HCT116 (cell line): Measurements from ENCODE around the gene PIGP. TPM values are rescaled to one million over a fixed set of nuclear protein-coding genes. Genes with fewer than 3 reads are reported as not detected.

Experiments
- ATAC-seq: fragments of 200-7000 bp; cut with Tn5 transposase; 2 replicates; pipeline ENCODE4 v1.9.1; 2020; ENCODE audit warnings: mild to moderate bottlenecking, moderate library complexity
- BruUV-seq: library from RNA; stranded (reverse); fragments of 400-500 nt; replicated peaks from 2 replicates; lab custom pipeline; 2021; lab: Mats Ljungman, UMichigan
- CTCF ChIA-PET: fragments of 300-600 bp; sonication (Branson Sonifier 250); formaldehyde crosslinking; loops from one replicate; lab custom pipeline; 2021; ENCODE audit warnings: antibody characterized with exemption; lab: Charles Lee
- POLR2A ChIA-PET: fragments of 300-600, 350-600 bp; sonication (Branson Sonifier 250); formaldehyde crosslinking; loops from one replicate; lab custom pipeline; 2021; ENCODE audit warnings: antibody characterized with exemption; lab: Charles Lee
- RAD21 ChIA-PET, 2 experiments: fragments of 300-600 bp; sonication (Branson Sonifier 250); formaldehyde crosslinking; loops; one replicate each; lab custom pipeline; 2023; ENCODE audit warnings: low total read pairs in 2 of 2; ENCODE audit not compliant: uncharacterized antibody in 2 of 2, unreplicated experiment in 2 of 2, low non-redundant PET in 1 of 2; lab: Charles Lee
- DNase-seq: peaks from one replicate; pipeline ENCODE4 v3.0.0-alpha.2; 2010; ENCODE audit warnings: low read depth, low spot score
- H2AFZ ChIP-seq: fragments of 200-600 bp; shearing (Covaris generic), sonication (generic); 2 replicates; pipeline ENCODE4 v1.6.1; 2017; ENCODE audit warnings: low read depth, mixed run types, mixed read lengths, antibody characterized with exemption, low read length; ENCODE audit not compliant: poor library complexity, severe bottlenecking
- H3K27ac ChIP-seq: 2 replicates; pipeline ENCODE4 v1.5.1; 2012; ENCODE audit warnings: low read depth, low read length
- H3K27me3 ChIP-seq: fragments of 200-600 bp; sonication (generic); 2 replicates; pipeline ENCODE4 v1.6.1; 2016; ENCODE audit warnings: mixed run types, low read length, mixed read lengths; ENCODE audit not compliant: insufficient read depth
- H3K36me3 ChIP-seq, 2 experiments: fragments of 200-500 bp in 1 of 2; fragments of 200-600 bp in 1 of 2; sonication (Bioruptor generic) in 1 of 2; sonication (generic) in 1 of 2; 2 replicates each; pipeline versions ENCODE4 v1.5.1 to v1.6.1; 2014 to 2016; ENCODE audit warnings: low read length in 2 of 2, inconsistent platforms in 1 of 2, mixed read lengths in 1 of 2, mixed run types in 1 of 2; ENCODE audit not compliant: insufficient read depth in 2 of 2, control insufficient read depth in 1 of 2
- H3K4me1 ChIP-seq, 2 experiments: fragments of 200-600 bp in 1 of 2; sonication (generic) in 1 of 2; 2 replicates each; pipeline versions ENCODE4 v1.5.1 to v1.6.1; 2012 to 2017; ENCODE audit warnings: low read length in 2 of 2, inconsistent platforms in 1 of 2, mild to moderate bottlenecking in 1 of 2, mixed read lengths in 1 of 2, mixed run types in 1 of 2, moderate library complexity in 1 of 2; ENCODE audit not compliant: insufficient read depth in 2 of 2, control insufficient read depth in 1 of 2
- H3K4me2 ChIP-seq: fragments of 200-600 bp; sonication (generic); 2 replicates; pipeline ENCODE4 v1.6.1; 2017; ENCODE audit warnings: mixed run types, low read length, mixed read lengths
- H3K4me3 ChIP-seq, 2 experiments: fragments of 200-600 bp in 1 of 2; sonication (generic) in 1 of 2; replicated peaks in 1 of 2; 2 replicates each; pipeline ENCODE4 v1.5.1; 2011 to 2016; ENCODE audit warnings: low read length in 2 of 2, control low read depth in 1 of 2, low read depth in 1 of 2, mild to moderate bottlenecking in 1 of 2, mixed read lengths in 1 of 2, mixed run types in 1 of 2
- H3K79me2 ChIP-seq: fragments of 200-600 bp; sonication (generic); 2 replicates; pipeline ENCODE4 v1.6.1; 2017; ENCODE audit warnings: mild to moderate bottlenecking, mixed run types, low read length, moderate library complexity, mixed read lengths; ENCODE audit not compliant: insufficient read depth
- H3K9ac ChIP-seq: fragments of 200-600 bp; sonication (generic); 2 replicates; pipeline ENCODE4 v1.6.1; 2016; ENCODE audit warnings: low read length, mixed read lengths
- H3K9me2 ChIP-seq: fragments of 200-600 bp; sonication (generic), shearing (Covaris generic); 2 replicates; pipeline ENCODE4 v1.6.1; 2017; ENCODE audit warnings: mixed run types, mild to moderate bottlenecking, moderate library complexity; ENCODE audit not compliant: insufficient read depth
- H3K9me3 ChIP-seq, 2 experiments: fragments of 200-500 bp in 1 of 2; fragments of 200-600 bp in 1 of 2; sonication (Bioruptor generic) in 1 of 2; sonication (generic) in 1 of 2; 2 replicates each; pipeline ENCODE4 v1.6.1; 2014 to 2017; ENCODE audit warnings: low read length in 2 of 2, mixed read lengths in 2 of 2, inconsistent platforms in 1 of 2, low read depth in 1 of 2, mild to moderate bottlenecking in 1 of 2, mixed run types in 1 of 2, moderate library complexity in 1 of 2; ENCODE audit not compliant: control insufficient read depth in 1 of 2, insufficient read depth in 1 of 2
- H4K20me1 ChIP-seq: fragments of 200-600 bp; sonication (generic), shearing (Covaris generic); 2 replicates; pipeline ENCODE4 v1.6.1; 2017; ENCODE audit warnings: mixed run types, mild to moderate bottlenecking, moderate library complexity; ENCODE audit not compliant: insufficient read depth
- CBX3 ChIP-seq: IDR thresholded peaks from 2 replicates; pipeline ENCODE4 v1.6.1; 2012; ENCODE audit warnings: low read depth
- CEBPB ChIP-seq: IDR thresholded peaks from 2 replicates; pipeline ENCODE4 v1.6.1; 2012; ENCODE audit warnings: low read depth
- CTCF ChIP-seq, 3 experiments: fragments of 200-600 bp in 1 of 3; sonication (generic) in 1 of 3; IDR thresholded peaks in 2 of 3; conservative IDR thresholded peaks in 1 of 3; 2 replicates each; pipeline ENCODE4 v1.5.1; 2012 to 2017; ENCODE audit warnings: low read depth in 2 of 3, low read length in 2 of 3, antibody characterized with exemption in 1 of 3, borderline replicate concordance in 1 of 3, control low read depth in 1 of 3, mild to moderate bottlenecking in 1 of 3, mixed read lengths in 1 of 3, mixed run types in 1 of 3, moderate library complexity in 1 of 3; ENCODE audit not compliant: insufficient read depth in 1 of 3
- EGR1 ChIP-seq: IDR thresholded peaks from 2 replicates; pipeline ENCODE4 v1.6.1; 2012; ENCODE audit warnings: low read depth
- EZH2 ChIP-seq: fragments of 200-600 bp; sonication (generic); IDR thresholded peaks from 2 replicates; pipeline ENCODE4 v1.6.1; 2017; ENCODE audit warnings: antibody characterized with exemption, mixed run types
- EZH2phosphoT487 ChIP-seq: fragments of 200-600 bp; IDR thresholded peaks from 2 replicates; pipeline ENCODE4 v1.6.1; 2018; ENCODE audit warnings: antibody characterized with exemption, borderline replicate concordance
- JUND ChIP-seq: IDR thresholded peaks from 2 replicates; pipeline ENCODE4 v1.6.1; 2012
- POLR2A ChIP-seq: IDR thresholded peaks from 2 replicates; pipeline ENCODE4 v1.7.0; 2011; ENCODE audit warnings: borderline replicate concordance; ENCODE audit not compliant: insufficient read depth, insufficient read length; ENCODE audit errors: extremely low read depth
- RAD21 ChIP-seq: IDR thresholded peaks from 2 replicates; pipeline ENCODE4 v1.6.1; 2012; ENCODE audit warnings: low read depth, mild to moderate bottlenecking
- SIN3A ChIP-seq: IDR thresholded peaks from 2 replicates; pipeline ENCODE4 v1.6.1; 2012; ENCODE audit warnings: low read depth
- SP1 ChIP-seq: IDR thresholded peaks from 2 replicates; pipeline ENCODE4 v1.6.1; 2012; ENCODE audit warnings: low read depth
- SRF ChIP-seq: IDR thresholded peaks from 2 replicates; pipeline ENCODE4 v1.6.1; 2012; ENCODE audit warnings: low read depth
- TCF7L2 ChIP-seq: IDR thresholded peaks from 2 replicates; pipeline ENCODE4 v1.7.0; 2011; ENCODE audit warnings: borderline replicate concordance, inconsistent platforms; ENCODE audit not compliant: insufficient read depth, insufficient read length; ENCODE audit errors: extremely low read depth
- YY1 ChIP-seq: IDR thresholded peaks from 2 replicates; pipeline ENCODE4 v1.6.1; 2011; ENCODE audit warnings: low read length, low read depth, moderate library complexity, mild to moderate bottlenecking; ENCODE audit not compliant: insufficient replicate concordance; ENCODE audit errors: extremely low read depth
- intact Hi-C: fragments of 100-400 bp; cut with micrococcal nuclease; formaldehyde crosslinking; loops from 2 replicates; pipeline ENCODE4 v1.10.0; 2022
- total RNA-seq: library from RNA; stranded (reverse); gene quantifications from one replicate; pipeline ENCODE4 v1.2.1, GENCODE V29; 2021; ENCODE audit not compliant: unreplicated experiment
- TF ChIP-seq, protein P1 (sequence below): IDR thresholded peaks from 2 replicates; pipeline ENCODE4 v1.6.1; 2011; ENCODE audit warnings: mild to moderate bottlenecking, low read length, moderate library complexity; ENCODE audit not compliant: insufficient replicate concordance; ENCODE audit errors: extremely low read depth

Gene PIGP
- total RNA-seq, 1 experiment from 2014 or later, result 23.5 TPM

DNA sequence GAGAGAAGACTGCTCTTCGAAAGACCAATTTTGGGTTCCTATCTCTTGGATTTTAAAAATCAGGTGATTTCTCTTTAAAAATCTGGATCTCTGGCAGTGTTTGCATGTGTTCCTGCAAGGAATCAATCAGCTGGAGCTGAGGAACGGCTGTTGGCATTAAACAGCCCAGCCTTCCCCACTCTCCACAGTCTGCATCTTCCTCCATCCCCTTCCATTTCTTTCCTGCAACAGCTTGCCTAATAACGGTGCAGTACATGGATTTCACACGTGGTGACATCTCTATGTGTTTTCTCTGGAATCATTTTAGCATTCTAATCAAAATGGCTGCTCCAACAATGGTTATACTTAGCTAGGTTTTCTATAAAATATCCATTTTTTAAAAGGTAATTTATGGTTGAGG, 46.4 kb downstream of the PIGP start:
- H3K4me2 ChIP-seq, result no peak overlapping the region
- ChIA-PET POLR2A (no interaction called here), RAD21 (no interaction called here), CTCF (interaction anchor here (1.1 to 1.3 kb wide), 2 partner anchors 17 kb away, joined by 3 to 5 read pairs; no protein-coding TSS in a partner anchor)
- no peak overlapping the region for H3K27ac ChIP-seq
- H3K4me1 ChIP-seq, result no peaks in the 10 kb centered on the region
- no peak overlapping the region for H3K9ac ChIP-seq
- no peaks in the 10 kb centered on the region for H4K20me1 ChIP-seq
- ATAC-seq (no peak), DNase-seq (no peak)
- no peaks in the 10 kb centered on the region for H3K27me3 ChIP-seq
- H2AFZ ChIP-seq, result peak overlapping the region; percentile 76
- no peaks in the 10 kb centered on the region for H3K9me3 ChIP-seq
- intact Hi-C loops, result no loop called here
- H3K36me3 ChIP-seq, result no peaks in the 10 kb centered on the region
- BruUV-seq, result no TSS peak
- no peaks in the 10 kb centered on the region for H3K79me2 ChIP-seq
- H3K9me2 ChIP-seq, result no peaks in the 10 kb centered on the region
- no peak for TF ChIP-seq JUND
- no peak overlapping the region for H3K4me3 ChIP-seq

DNA sequence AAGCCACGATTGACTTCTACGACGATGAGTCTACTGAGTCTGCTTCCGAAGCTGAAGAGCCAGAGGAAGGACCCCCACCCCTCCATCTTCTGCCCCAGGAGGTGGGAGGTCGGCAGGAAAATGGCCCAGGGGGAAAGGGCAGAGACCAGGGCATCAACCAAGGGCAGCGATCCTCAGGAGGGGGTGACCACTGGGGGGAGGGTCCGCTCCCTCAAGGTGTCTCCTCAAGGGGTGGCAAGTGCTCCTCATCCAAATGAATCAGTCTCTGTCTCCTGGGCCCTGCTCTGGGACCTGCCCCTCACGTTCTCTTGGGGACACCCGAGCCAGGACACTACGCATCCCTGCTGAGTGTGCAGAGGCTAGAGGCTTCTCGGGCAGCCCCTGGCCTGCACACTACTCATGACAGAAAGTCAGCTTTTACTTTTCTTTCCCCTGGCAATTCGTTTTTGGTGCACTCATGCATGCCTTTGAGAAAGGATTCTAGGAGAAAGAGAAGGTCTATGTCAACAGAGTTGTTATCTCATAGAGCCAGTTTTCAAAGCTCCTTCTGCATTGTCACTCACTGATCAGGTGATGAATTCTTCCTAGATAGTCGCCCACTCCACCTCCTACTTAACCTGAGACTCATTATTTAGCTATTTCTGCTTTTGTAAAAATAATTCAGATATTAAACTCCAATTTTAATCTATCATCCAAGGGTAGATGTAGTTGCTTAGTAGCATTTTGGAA, 54.8 kb downstream of the PIGP start:
- Histone ChIP-seq H3K36me3 (no peaks in the 10 kb centered on the region), H3K9me3 (no peaks in the 10 kb centered on the region), H4K20me1 (no peaks in the 10 kb centered on the region), H3K9me2 (no peaks in the 10 kb centered on the region), H3K27me3 (no peaks in the 10 kb centered on the region), H3K79me2 (no peaks in the 10 kb centered on the region), H3K9ac (no peak overlapping the region), H3K27ac (no peak overlapping the region), H3K4me2 (no peak overlapping the region), H3K4me1 (no peaks in the 10 kb centered on the region), H2AFZ (no peak overlapping the region), H3K4me3 (no peak overlapping the region)
- ATAC-seq (no peak), DNase-seq (no peak)
- BruUV-seq, result no TSS peak
- ChIA-PET RAD21 (no interaction called here), CTCF (interaction anchor here (1.0 kb wide), 1 partner anchor 8 kb away, joined by 8 read pairs; no protein-coding TSS in a partner anchor), POLR2A (interaction anchor here (0.7 kb wide), 1 partner anchor 8 kb away, joined by 3 read pairs; no protein-coding TSS in a partner anchor)
- TF ChIP-seq, protein P1, sequence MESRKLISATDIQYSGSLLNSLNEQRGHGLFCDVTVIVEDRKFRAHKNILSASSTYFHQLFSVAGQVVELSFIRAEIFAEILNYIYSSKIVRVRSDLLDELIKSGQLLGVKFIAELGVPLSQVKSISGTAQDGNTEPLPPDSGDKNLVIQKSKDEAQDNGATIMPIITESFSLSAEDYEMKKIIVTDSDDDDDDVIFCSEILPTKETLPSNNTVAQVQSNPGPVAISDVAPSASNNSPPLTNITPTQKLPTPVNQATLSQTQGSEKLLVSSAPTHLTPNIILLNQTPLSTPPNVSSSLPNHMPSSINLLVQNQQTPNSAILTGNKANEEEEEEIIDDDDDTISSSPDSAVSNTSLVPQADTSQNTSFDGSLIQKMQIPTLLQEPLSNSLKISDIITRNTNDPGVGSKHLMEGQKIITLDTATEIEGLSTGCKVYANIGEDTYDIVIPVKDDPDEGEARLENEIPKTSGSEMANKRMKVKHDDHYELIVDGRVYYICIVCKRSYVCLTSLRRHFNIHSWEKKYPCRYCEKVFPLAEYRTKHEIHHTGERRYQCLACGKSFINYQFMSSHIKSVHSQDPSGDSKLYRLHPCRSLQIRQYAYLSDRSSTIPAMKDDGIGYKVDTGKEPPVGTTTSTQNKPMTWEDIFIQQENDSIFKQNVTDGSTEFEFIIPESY, result no peak
- TF ChIP-seq RAD21 (no peak), POLR2A (no peak), EZH2 (no peak), CEBPB (no peak), EGR1 (no peak), SIN3A (no peak), EZH2phosphoT487 (no peak), CBX3 (no peak), TCF7L2 (no peak), SP1 (no peak), CTCF (IDR thresholded peaks at IDR 0.05 in 2 of 3, conservative IDR thresholded peaks at IDR 0.05 in 1 of 3; ENCODE audit: borderline replicate concordance in 1 of 3, insufficient read depth in 1 of 3, low read depth in 2 of 3, low read length in 2 of 3) (no peak), YY1 (no peak), SRF (no peak)
- intact Hi-C loops, result no loop called here
